DOHH2 (cell line): ENCODE results near the gene PATJ.
"Not testable (repeated sequence)": the region's sequence is repeated elsewhere in the genome, so short reads cannot be mapped to it uniquely, and the experiment has no call there.

ENCODE experiments used
- CTCF ChIP-seq: fragments of 200-600 bp; sonication (generic); IDR thresholded peaks from one replicate; pipeline ENCODE4 v1.5.1; 2014; ENCODE audit warnings: antibody characterized with exemption, mild to moderate bottlenecking, low read depth, low read length; ENCODE audit not compliant: poor library complexity, severe bottlenecking
- EZH2phosphoT487 ChIP-seq: fragments of 200-600 bp; sonication (generic); IDR thresholded peaks from 2 replicates; pipeline ENCODE4 v1.6.1; 2017; ENCODE audit warnings: borderline replicate concordance, mild to moderate bottlenecking, antibody characterized with exemption, low read length, moderate library complexity, mixed read lengths

- TF ChIP-seq CTCF, EZH2phosphoT487: not testable (repeated sequence)
These were observed 439.9 kb downstream of the PATJ start for GRCh38 chr1:62182157-62182556.
